Neural cell (in vitro differentiated cells): Measurements from ENCODE around the gene NDC1. TPM values are rescaled to one million over a fixed set of nuclear protein-coding genes. Genes with fewer than 3 reads are reported as not detected.

Experiments used
- H2AFZ ChIP-seq: fragments of 200-600, 300-800 bp; sonication (generic), shearing (Covaris generic); 2 replicates; pipeline ENCODE4 v1.6.0; 2014; ENCODE audit warnings: low read depth, mild to moderate bottlenecking, antibody characterized with exemption, low read length, moderate library complexity
- H3F3A ChIP-seq: fragments of 200-600 bp; shearing (Covaris generic); 2 replicates; pipeline ENCODE4 v1.6.1; 2016; ENCODE audit warnings: mild to moderate bottlenecking, moderate library complexity, mixed read lengths, antibody characterized with exemption, low read length; ENCODE audit not compliant: insufficient read depth, poor library complexity, severe bottlenecking
- H3K27ac ChIP-seq: fragments of 200-600, 300-800 bp; sonication (generic), shearing (Covaris generic); 2 replicates; pipeline ENCODE4 v1.5.1; 2014; ENCODE audit warnings: mild to moderate bottlenecking, low read length, moderate library complexity
- H3K27me3 ChIP-seq: fragments of 300-800, 200-600 bp; sonication (generic), shearing (Covaris generic); 2 replicates; pipeline ENCODE4 v1.6.0; 2014; ENCODE audit warnings: mild to moderate bottlenecking, low read depth, low read length, moderate library complexity; ENCODE audit not compliant: insufficient read depth
- H3K36me3 ChIP-seq: fragments of 300-800, 200-600 bp; sonication (generic), shearing (Covaris generic); 2 replicates; pipeline ENCODE4 v1.5.1; 2014; ENCODE audit warnings: mild to moderate bottlenecking, antibody characterized with exemption, low read length, moderate library complexity; ENCODE audit not compliant: insufficient read depth
- H3K4me2 ChIP-seq: fragments of 300-800, 200-600 bp; sonication (generic), shearing (Covaris generic); 2 replicates; pipeline ENCODE4 v1.6.0; 2014; ENCODE audit warnings: mild to moderate bottlenecking, low read length
- H3K4me3 ChIP-seq: fragments of 300-800, 200-600 bp; sonication (generic), shearing (Covaris generic); 2 replicates; pipeline ENCODE4 v1.5.1; 2014; ENCODE audit warnings: mild to moderate bottlenecking, low read length, moderate library complexity
- H3K79me2 ChIP-seq: fragments of 200-600 bp; shearing (Covaris generic); replicated peaks from 2 replicates; pipeline ENCODE4 v1.6.0; 2014; ENCODE audit warnings: mild to moderate bottlenecking, low read length, moderate library complexity; ENCODE audit not compliant: insufficient read depth
- H3K9ac ChIP-seq: fragments of 300-800, 200-600 bp; sonication (generic), shearing (Covaris generic); 2 replicates; pipeline ENCODE4 v1.6.1; 2016; ENCODE audit warnings: mild to moderate bottlenecking, low read length, mixed read lengths
- H3K9me2 ChIP-seq: fragments of 200-600 bp; shearing (Covaris generic); 2 replicates; pipeline ENCODE4 v1.6.1; 2016; ENCODE audit warnings: mild to moderate bottlenecking, low read length, mixed read lengths; ENCODE audit not compliant: insufficient read depth
- H3K9me3 ChIP-seq: fragments of 200-600, 300-800 bp; sonication (generic), shearing (Covaris generic); 2 replicates; pipeline ENCODE4 v1.6.1; 2016; ENCODE audit warnings: mild to moderate bottlenecking, mixed run types, low read length, moderate library complexity, mixed read lengths
- H4K20me1 ChIP-seq: fragments of 200-600 bp; shearing (Covaris generic); 2 replicates; pipeline ENCODE4 v1.6.1; 2016; ENCODE audit warnings: mild to moderate bottlenecking, mixed run types; ENCODE audit not compliant: insufficient read depth
- CTCF ChIP-seq: fragments of 450-650 bp; IDR thresholded peaks from 2 replicates; pipeline ENCODE4 v1.5.1; 2014; ENCODE audit warnings: antibody characterized with exemption, mild to moderate bottlenecking, moderate library complexity; ENCODE audit not compliant: poor library complexity, severe bottlenecking
- EP300 ChIP-seq: fragments of 450-650 bp; conservative IDR thresholded peaks from 2 replicates; pipeline ENCODE4 v1.6.1; 2014; ENCODE audit warnings: antibody characterized with exemption, mild to moderate bottlenecking, moderate library complexity; ENCODE audit not compliant: poor library complexity, severe bottlenecking
- EZH2 ChIP-seq: fragments of 200-600, 300-800 bp; shearing (Covaris generic), sonication (generic); IDR thresholded peaks from 2 replicates; pipeline ENCODE4 v1.6.1; 2014; ENCODE audit warnings: antibody characterized with exemption, low read length, borderline replicate concordance, mild to moderate bottlenecking; ENCODE audit not compliant: insufficient read depth, poor library complexity, severe bottlenecking
- MXI1 ChIP-seq: fragments of 450-650 bp; conservative IDR thresholded peaks from 2 replicates; pipeline ENCODE4 v1.6.1; 2014; ENCODE audit warnings: antibody characterized with exemption, mild to moderate bottlenecking; ENCODE audit not compliant: poor library complexity, severe bottlenecking
- POLR2AphosphoS5 ChIP-seq: IDR thresholded peaks from 2 replicates; pipeline ENCODE4 v1.6.1; 2012
- RAD21 ChIP-seq: fragments of 450-650 bp; conservative IDR thresholded peaks from 2 replicates; pipeline ENCODE4 v1.6.1; 2014; ENCODE audit warnings: antibody characterized with exemption, mild to moderate bottlenecking, moderate library complexity
- REST ChIP-seq: IDR thresholded peaks from 2 replicates; pipeline ENCODE4 v1.6.1; 2012; ENCODE audit warnings: borderline replicate concordance
- SMC3 ChIP-seq: fragments of 450-650 bp; conservative IDR thresholded peaks from 2 replicates; pipeline ENCODE4 v1.6.1; 2014; ENCODE audit warnings: antibody characterized with exemption, mild to moderate bottlenecking, moderate library complexity; ENCODE audit not compliant: poor library complexity
- TAF1 ChIP-seq: IDR thresholded peaks from 2 replicates; pipeline ENCODE4 v1.6.1; 2012; ENCODE audit warnings: low read depth
- polyA plus RNA-seq: library from polyadenylated mRNA; depleted of rRNA; stranded (reverse); fragments of >200 nt; gene quantifications from 2 replicates; pipeline ENCODE4 v1.2.3, GENCODE V29; 2014

Gene NDC1
- polyA plus RNA-seq, 1 donor from 2014 or later, result 18.0 TPM

GRCh38 chr1:53842347-53842746 lies 4.3 kb upstream of the NDC1 start:
- Histone ChIP-seq H3K27me3 (no peaks in the 10 kb centered on the region), H2AFZ (no peak overlapping the region), H3K9ac (no peak overlapping the region), H3K9me2 (no peaks in the 10 kb centered on the region), H3K36me3 (no peaks in the 10 kb centered on the region), H3K79me2 (peaks cover 5% of the 10 kb centered on the region), H3K9me3 (no peaks in the 10 kb centered on the region), H3K4me3 (no peak overlapping the region), H3K4me2 (no peak overlapping the region), H4K20me1 (no peaks in the 10 kb centered on the region), H3F3A (no peaks in the 10 kb centered on the region), H3K27ac (no peak overlapping the region)
- TF ChIP-seq MXI1 (no peak), SMC3 (no peak), CTCF (no peak), EZH2 (no peak), EP300 (no peak), POLR2AphosphoS5 (no peak), RAD21 (no peak), REST (no peak), TAF1 (no peak)

- Histone ChIP-seq H3K4me2 (no peak overlapping the region), H3K4me3 (peak overlapping the region; percentile 80), H3F3A (no peaks in the 10 kb centered on the region), H2AFZ (peak overlapping the region; percentile 3), H3K9me3 (no peaks in the 10 kb centered on the region), H3K27me3 (no peaks in the 10 kb centered on the region), H4K20me1 (no peaks in the 10 kb centered on the region), H3K36me3 (no peaks in the 10 kb centered on the region), H3K27ac (peak overlapping the region; percentile 93), H3K9ac (peak overlapping the region; percentile 91), H3K79me2 (peaks cover 11% of the 10 kb centered on the region), H3K9me2 (no peaks in the 10 kb centered on the region)
- TF ChIP-seq POLR2AphosphoS5, result no peak
- TF ChIP-seq TAF1, result no peak
- no peak for TF ChIP-seq EP300
- no peak for TF ChIP-seq SMC3
- TF ChIP-seq CTCF, result no peak
- TF ChIP-seq EZH2, result no peak
- no peak for TF ChIP-seq MXI1
- no peak for TF ChIP-seq REST
- no peak for TF ChIP-seq RAD21
These were observed 518 bp upstream of the NDC1 start for GRCh38 chr1:53838654-53838974.
